Adrenal gland (tissue), 12 donors: Measurements from ENCODE around the gene ENGASE. TPM values are rescaled to one million over a fixed set of nuclear protein-coding genes. Genes with fewer than 3 reads are reported as not detected.

ENCODE experiments used
- DNase-seq, 7 donors: peaks; one replicate each; pipeline ENCODE4 v3.0.0-alpha.2; 2019 to 2020
- H3K27ac ChIP-seq, 5 donors: fragments of 200-600 bp; sonication (generic) in 4 of 5; 1 replicate in 3 of 5; 2 replicates in 2 of 5; pipeline versions ENCODE4 v1.5.1 to v1.8.0; 2016 to 2020; ENCODE audit warnings: mild to moderate bottlenecking in 1 of 5
- H3K27me3 ChIP-seq: fragments of 200-600 bp; 2 replicates; pipeline ENCODE4 v1.8.0; 2021
- H3K36me3 ChIP-seq, 2 donors: fragments of 200-600 bp; replicated peaks in 1 of 2; 1 replicate in 1 of 2; 2 replicates in 1 of 2; pipeline versions ENCODE4 v1.5.1 to v1.8.0; 2018 to 2022
- H3K4me1 ChIP-seq, 2 donors: fragments of 200-600 bp; replicated peaks in 1 of 2; 1 replicate in 1 of 2; 2 replicates in 1 of 2; pipeline versions ENCODE4 v1.5.1 to v1.8.0; 2018 to 2021
- H3K4me3 ChIP-seq, 4 donors: fragments of 200-600 bp; sonication (generic) in 3 of 4; one replicate each; pipeline ENCODE4 v1.5.1; 2016 to 2018
- H3K9me3 ChIP-seq, 3 donors: fragments of 200-600 bp; sonication (generic) in 1 of 3; replicated peaks in 1 of 3; 1 replicate in 2 of 3; 2 replicates in 1 of 3; pipeline versions ENCODE4 v1.5.1 to v1.8.0; 2016 to 2021
- CTCF ChIP-seq, 6 experiments: fragments of 450-650 bp in 4 of 6; fragments of 200-600 bp in 2 of 6; sonication (generic) in 1 of 6; IDR thresholded peaks; 1 replicate in 5 of 6; 2 replicates in 1 of 6; pipeline versions ENCODE4 v1.5.1 to v1.8.0; 2016 to 2021; ENCODE audit warnings: antibody characterized with exemption in 6 of 6, mild to moderate bottlenecking in 2 of 6, moderate library complexity in 1 of 6
- POLR2A ChIP-seq, 2 donors: fragments of 450-650 bp; IDR thresholded peaks; one replicate each; pipeline ENCODE4 v1.6.1; 2017; ENCODE audit warnings: antibody characterized with exemption in 2 of 2, mild to moderate bottlenecking in 2 of 2, moderate library complexity in 1 of 2
- WGBS, 4 donors: extraction: QIAGEN DNeasy Blood & Tissue Kit in 2 of 4; methylation state at CpG; one replicate each; pipeline versions ENCODE4 v1.1.5 to v1.1.7; 2013 to 2017; 5-methylcytosine and 5-hydroxymethylcytosine counted together
- intact Hi-C, 2 donors: fragments of 100-400 bp; cut with DNase I; formaldehyde crosslinking; loops; one replicate each; pipeline versions ENCODE4 v1.14.1 to v1.15.0; 2022 to 2023
- polyA plus RNA-seq, 3 donors: library from polyadenylated mRNA; stranded (reverse); fragments of 200-250 nt in 2 of 3; fragments of 350-450 nt in 1 of 3; fragmentation: Illumina TruSeq in 1 of 3; extraction: RNeasy Lipid Tissue Mini Kit (QIAGEN cat#74804) in 1 of 3; gene quantifications; one replicate each; pipeline ENCODE4 v1.2.3, GENCODE V29; 2013 to 2014
- total RNA-seq, 9 donors: library from RNA; depleted of rRNA in 4 of 9; stranded (reverse); fragments of >200 nt in 4 of 9; fragments of 120-200 nt in 1 of 9; fragmentation: NEBNext Ultra II Directional in 1 of 9; extraction: Animal tissue kit (Norgen Biotek cat#: 25700) in 1 of 9; gene quantifications; one replicate each; pipeline versions ENCODE4 v1.1.0 to v1.2.4, GENCODE V29; 2013 to 2023
- donor health status: healthy with polysubstance abuse.
- donor health status: Bipolar disorder and iron deficiency.
- donor health status: DM: yes; HTN: yes; CAD: no.
- donor health status: DM: no; HTN: no; CAD: no.
- donor health status: DM: no; HTN: no; CAD: no.
- donor health status: DM: yes; HTN: yes; CAD: no.

ENGASE gene
- total and polyA plus RNA-seq, 12 donors: 4.4 to 155 (median 31.1) TPM

GRCh38 chr17:79132271-79133064, 57.8 kb downstream of the ENGASE start:
- Histone ChIP-seq H3K4me1 (no peaks in the 10 kb centered on the region), H3K27me3 (peaks cover 11% of the 10 kb centered on the region), H3K36me3 (no peaks in the 10 kb centered on the region), H3K9me3 (no peaks in the 10 kb centered on the region), H3K4me3 (no peak overlapping the region), H3K27ac (no peak overlapping the region)
- TF ChIP-seq POLR2A (IDR thresholded peaks at IDR 0.05) (no peak), CTCF (IDR thresholded peaks at IDR 0.05) (no peak)
- intact Hi-C loops: no loop called here
- 78 to 82% (median 80%) methylated on average over 26 to 36 of the region's 36 CpGs for WGBS, 4 donors
- DNase-seq: no peak

GRCh38 chr17:79133214-79133613, 58.6 kb downstream of the ENGASE start:
- DNase-seq: no peak

GRCh38 chr17:79133985-79134384, 59.4 kb downstream of the ENGASE start:
- 53 to 79% (median 68%) methylated on average over 7 of the region's 7 CpGs for WGBS, 4 donors

More at GRCh38 chr17:79133214-79133613, 58.6 kb downstream of the ENGASE start:
- intact Hi-C loops: no loop called here
- 100% methylated on average over 1 of the region's 1 CpG for WGBS, 4 donors
- Histone ChIP-seq H3K9me3 (no peaks in the 10 kb centered on the region), H3K27me3 (peaks cover 11% of the 10 kb centered on the region), H3K4me1 (no peaks in the 10 kb centered on the region), H3K27ac (no peak overlapping the region), H3K4me3 (no peak overlapping the region), H3K36me3 (no peaks in the 10 kb centered on the region)
- no peak for TF ChIP-seq CTCF (IDR thresholded peaks at IDR 0.05)
- TF ChIP-seq POLR2A (IDR thresholded peaks at IDR 0.05): no peak

GRCh38 chr17:79135011-79135410, 60.4 kb downstream of the ENGASE start:
- TF ChIP-seq POLR2A (IDR thresholded peaks at IDR 0.05) (no peak), CTCF (IDR thresholded peaks at IDR 0.05) (no peak)
- Histone ChIP-seq H3K9me3 (no peaks in the 10 kb centered on the region), H3K4me1 (no peaks in the 10 kb centered on the region), H3K36me3 (no peaks in the 10 kb centered on the region), H3K27me3 (peaks cover 11% of the 10 kb centered on the region), H3K4me3 (no peak overlapping the region), H3K27ac (no peak overlapping the region)
- intact Hi-C loops: no loop called here
- no peak for DNase-seq
- WGBS, 4 donors: 85 to 92% (median 87%) methylated on average over 9 of the region's 9 CpGs; no CpG with 5 or more reads in 1 of the 4 donors

More at GRCh38 chr17:79133985-79134384, 59.4 kb downstream of the ENGASE start:
- H3K27ac ChIP-seq: no peak overlapping the region
- no peaks in the 10 kb centered on the region for H3K36me3 ChIP-seq
- DNase-seq: no peak
- TF ChIP-seq CTCF (IDR thresholded peaks at IDR 0.05) (no peak), POLR2A (IDR thresholded peaks at IDR 0.05) (no peak)
- H3K4me1 ChIP-seq: no peaks in the 10 kb centered on the region
- H3K9me3 ChIP-seq: no peaks in the 10 kb centered on the region
- intact Hi-C loops: no loop called here
- peaks cover 11% of the 10 kb centered on the region for H3K27me3 ChIP-seq
- no peak overlapping the region for H3K4me3 ChIP-seq
